NCI-H748 treated with DMSO at 0.1 percent for 48 hours (cell line): ENCODE data around the gene SNRNP70.

Experiments used
- DNase-seq: peaks from one replicate; lab custom pipeline; 2025; lab: John Stamatoyannopoulos, UW

SNRNP70 gene

GRCh38 chr19:49064768-49065611, 20.3 kb upstream of the SNRNP70 start, which contains the start of gene NTF4:
TSS of gene NTF4 (minus strand) at chr19:49064818. CDS start at chr19:49061997, 2,821 bp downstream.
- no peak for DNase-seq

DNA sequence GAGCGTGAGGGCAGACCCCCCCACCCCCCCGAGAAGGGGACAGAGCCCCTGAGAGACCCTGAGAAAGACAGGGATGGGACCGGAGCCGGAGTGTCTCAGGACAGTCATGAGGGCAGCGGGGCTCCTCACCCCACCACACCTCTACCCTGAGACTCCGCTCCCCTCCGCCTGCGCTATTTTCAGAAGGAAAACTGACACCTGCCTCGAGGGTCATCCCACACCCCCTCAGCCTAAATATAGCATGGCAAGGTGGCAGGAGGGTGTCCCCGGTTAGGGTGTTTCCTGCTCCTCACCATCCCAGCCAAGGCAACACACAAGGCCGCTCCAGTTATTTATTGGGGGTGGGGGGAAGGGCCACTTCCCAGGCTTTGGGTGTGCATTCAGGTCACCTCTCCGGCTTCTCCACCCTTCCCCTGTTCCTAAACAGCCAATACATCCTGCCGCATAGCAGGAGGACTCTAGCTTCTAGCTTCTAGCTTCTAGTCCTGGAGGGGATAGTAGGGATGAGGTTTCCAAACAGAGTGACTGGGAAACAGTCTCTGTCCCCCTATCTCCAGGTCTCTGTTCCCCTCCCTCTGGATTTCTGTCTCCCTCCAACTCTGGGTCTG, 19.2 kb upstream of the SNRNP70 start:
- DNase-seq: no peak

- DNase-seq: no peak
Measured at GRCh38 chr19:49067554-49067953, 17.7 kb upstream of the SNRNP70 start.

- DNase-seq: no peak
Measured at GRCh38 chr19:49069026-49069425, 16.2 kb upstream of the SNRNP70 start.

DNA sequence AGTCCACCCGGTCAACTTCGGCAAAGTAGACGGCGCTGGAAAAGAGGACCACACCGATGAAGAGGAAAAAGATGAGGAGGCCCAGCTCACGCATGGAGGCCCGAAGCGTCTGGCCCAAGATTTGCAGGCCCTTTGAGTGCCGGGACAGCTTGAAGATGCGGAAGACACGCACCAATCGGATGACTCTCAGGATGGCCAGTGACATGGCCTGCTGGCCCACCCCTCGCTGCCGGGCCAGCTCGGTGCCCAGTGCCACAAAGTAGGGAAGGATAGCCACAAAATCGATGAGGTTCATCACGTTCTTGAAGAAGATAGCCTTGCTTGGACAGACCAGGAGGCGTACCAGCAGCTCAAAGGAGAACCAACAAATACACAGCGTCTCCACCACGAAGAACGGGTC, 14.8 kb upstream of the SNRNP70 start:
- DNase-seq: no peak

DNA sequence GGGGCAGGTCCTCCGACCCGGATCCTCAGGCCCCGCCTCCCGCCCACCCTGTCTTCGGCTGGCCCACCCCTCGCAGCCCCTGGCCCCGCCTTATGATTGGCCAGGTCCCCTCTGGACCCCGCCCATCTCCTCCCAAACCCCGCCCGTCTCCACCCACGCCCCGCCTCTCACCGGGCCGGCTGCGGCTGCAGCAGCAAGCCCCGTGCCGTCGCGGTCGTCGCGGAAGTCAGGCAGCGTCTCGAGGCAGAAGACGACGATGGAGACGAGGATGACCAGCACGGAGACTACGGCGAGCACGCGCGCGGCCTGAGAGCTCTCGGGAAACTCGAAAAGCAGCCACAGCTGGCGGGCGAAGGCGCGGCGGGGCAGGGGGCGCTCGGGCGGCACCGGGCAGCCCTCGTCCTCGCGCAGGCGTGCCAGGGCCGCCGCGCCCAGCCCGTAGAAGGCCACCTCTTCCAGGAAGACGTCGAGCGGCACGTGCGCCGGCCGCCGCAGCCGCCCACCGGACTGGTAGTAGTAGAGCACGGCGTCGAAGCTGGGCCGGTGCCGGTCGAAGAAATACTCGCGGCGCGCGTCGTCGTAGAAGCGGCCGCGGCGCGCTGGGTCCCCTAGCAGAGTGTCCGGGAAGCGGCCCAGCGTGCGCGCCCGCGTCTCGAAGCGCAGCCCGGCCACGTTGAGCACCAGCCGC, 13.2 kb upstream of the SNRNP70 start:
- no peak for DNase-seq

DNA sequence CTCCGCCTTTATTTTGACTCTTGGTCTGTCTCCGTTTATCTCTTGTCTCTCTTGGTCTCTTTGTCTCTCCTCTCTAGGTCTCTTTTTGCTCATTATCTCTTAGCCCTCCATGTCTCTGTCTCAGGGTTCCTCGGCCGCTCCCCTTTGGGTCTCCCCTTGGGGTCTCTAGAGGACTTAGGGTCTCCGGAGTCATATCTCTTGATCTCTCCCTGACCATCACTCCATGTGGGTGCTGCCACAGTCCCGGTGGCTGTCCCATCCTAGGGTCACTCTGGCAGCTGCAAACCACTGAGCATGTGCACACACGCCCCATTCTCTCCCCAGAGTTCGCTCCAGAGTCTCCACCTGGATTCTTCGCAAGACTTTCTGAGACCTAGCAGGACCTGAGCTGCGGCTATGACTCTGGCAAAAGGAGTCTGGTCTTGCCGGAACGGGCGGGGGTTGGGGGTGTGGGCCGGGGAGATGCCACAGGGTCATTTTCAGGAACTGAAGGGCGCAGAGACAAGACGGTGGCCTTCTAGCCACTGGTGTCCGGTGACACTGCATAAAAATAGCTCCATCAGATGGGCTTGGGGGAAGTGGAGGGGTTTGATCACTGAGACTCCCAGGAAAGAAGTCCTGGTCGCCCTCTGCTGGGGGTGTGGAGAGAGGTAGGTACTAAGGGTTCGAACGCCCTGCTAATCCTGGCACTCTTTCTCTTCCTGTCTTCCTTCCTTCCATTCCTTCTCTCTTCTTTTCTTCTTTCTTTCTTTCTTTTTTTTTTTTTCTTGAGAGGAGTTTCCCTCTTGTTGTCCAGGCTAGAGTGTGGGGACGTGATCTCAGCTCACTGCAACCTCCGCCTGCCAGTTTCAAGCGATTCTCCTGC, 11.5 kb upstream of the SNRNP70 start:
- DNase-seq: no peak

GRCh38 chr19:49074869-49075268, 10.4 kb upstream of the SNRNP70 start:
- peak; percentile 24 for DNase-seq

DNA sequence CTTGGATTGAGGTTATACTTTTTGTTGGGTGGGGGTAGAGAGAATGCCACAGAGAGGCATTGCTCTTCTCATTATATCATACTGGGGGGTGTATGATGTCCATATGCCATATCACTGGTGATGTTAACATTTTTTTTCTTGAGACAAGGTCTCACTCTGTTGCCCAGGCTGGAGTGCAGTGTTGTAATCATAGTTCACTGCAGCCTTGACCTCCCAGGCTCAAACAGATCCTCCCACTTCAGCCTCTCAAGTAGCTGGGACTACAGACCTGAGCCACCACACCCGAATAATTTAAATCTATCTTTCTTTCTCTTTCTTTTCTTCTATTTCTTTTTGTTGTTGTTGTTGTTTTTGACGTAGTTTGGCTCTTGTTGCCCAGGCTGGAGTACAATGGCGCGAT, 4.9 kb upstream of the SNRNP70 start:
- no peak for DNase-seq

DNA sequence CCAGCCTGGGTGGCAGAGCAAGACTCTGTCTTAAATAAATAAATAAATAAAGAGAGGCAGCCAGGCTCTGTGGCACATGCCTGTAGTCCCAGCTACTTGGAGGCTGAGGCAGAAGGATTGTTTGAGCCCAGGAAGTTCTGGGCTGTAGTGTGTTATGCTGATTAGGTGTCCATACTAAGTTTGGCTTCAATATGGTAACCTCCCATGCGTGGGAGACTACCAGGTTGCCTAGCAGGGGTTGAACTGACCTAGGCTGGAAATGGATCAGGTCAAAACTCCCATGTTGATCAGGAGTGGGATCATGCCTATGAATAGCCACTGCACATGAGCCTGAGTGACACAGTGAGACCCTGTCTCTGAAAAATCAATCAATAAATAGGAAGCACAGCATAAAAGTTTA, 4.0 kb upstream of the SNRNP70 start:
- no peak for DNase-seq

GRCh38 chr19:49084206-49085019, 838 bp upstream of the SNRNP70 start:
- no peak for DNase-seq

DNA sequence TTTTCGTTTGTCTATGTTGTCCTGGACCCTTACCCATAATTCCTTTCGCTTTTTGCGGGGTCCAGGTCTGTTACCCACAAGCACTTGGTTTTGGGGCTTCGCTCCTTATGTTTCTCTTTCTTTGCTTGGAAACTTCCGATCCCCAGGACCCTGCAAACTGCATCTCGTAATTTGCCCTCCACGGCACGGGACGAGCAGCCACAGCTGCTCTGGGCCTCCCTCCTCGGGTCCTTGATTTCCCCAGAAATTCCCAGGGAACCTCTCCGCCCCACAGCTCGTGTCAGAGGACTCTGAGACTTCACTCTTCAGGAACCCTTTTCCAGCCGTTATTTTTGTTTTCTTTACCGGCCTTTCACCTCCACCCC, 599 bp downstream of the SNRNP70 start:
- no peak for DNase-seq

DNA sequence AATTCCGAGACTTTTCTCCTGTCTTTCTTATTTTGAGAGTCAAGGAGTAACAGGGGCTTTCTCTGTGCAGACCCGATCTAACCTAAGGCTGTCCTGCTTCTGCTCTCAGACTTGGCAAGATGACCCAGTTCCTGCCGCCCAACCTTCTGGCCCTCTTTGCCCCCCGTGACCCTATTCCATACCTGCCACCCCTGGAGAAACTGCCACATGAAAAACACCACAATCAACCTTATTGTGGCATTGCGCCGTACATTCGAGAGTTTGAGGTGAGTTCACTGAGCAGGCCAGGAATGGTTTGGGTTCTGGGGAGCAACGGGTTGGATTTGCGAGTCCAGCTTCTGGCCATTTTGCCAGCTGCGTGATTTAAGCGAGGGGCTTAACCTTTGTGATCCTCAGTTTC, 1.0 kb downstream of the SNRNP70 start:
- no peak for DNase-seq

- no peak for DNase-seq
Measured at GRCh38 chr19:49091391-49092038, 6.3 kb downstream of the SNRNP70 start.

GRCh38 chr19:49092686-49093085, 7.4 kb downstream of the SNRNP70 start:
- no peak for DNase-seq

DNA sequence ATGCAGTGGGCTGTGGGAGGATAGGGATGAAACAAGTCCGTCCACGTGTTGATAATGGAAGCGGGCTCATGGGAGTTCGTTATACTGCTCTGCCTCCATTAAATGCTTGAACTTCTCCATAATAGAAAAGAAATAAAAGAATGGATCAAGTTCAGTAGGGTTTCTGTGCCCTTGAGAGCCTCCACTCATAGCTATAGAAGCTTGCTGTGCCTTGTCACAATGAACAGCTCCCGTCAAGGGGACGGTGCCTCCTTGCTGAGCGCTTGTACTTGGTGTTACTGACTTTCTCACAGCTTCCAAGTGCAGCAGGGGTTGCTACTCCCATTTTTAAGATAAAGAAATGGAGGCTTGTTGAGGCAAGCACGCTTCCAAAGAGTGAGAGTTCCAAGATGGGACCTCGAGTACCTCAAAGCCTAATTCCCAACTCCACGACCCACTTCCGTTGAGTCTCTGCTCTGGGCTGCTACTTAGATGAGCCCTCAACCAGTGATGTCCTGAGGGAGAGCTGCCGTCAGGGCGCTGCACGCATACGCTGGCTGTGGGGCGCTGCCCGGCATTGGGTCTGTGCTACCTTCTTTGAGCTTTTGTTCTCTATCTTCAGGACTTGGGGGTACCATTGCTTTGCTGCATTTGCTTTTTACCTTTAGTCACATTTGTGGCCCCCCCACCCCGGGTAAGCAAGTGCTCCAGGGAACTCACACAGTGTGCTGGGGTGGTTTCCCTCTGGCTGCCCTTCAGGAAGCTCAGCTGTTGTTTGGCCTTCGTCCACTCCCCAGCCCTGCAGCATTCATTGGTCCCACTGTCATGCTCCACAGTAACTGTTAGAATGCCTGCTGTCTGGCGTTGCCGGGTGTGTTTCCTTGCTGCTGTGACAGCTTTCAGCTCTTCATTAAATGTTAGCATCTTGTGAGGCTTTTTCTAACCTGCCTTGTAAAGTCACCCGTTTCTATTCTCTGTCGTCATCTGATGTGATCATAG, 9.5 kb downstream of the SNRNP70 start:
- DNase-seq: no peak

DNA sequence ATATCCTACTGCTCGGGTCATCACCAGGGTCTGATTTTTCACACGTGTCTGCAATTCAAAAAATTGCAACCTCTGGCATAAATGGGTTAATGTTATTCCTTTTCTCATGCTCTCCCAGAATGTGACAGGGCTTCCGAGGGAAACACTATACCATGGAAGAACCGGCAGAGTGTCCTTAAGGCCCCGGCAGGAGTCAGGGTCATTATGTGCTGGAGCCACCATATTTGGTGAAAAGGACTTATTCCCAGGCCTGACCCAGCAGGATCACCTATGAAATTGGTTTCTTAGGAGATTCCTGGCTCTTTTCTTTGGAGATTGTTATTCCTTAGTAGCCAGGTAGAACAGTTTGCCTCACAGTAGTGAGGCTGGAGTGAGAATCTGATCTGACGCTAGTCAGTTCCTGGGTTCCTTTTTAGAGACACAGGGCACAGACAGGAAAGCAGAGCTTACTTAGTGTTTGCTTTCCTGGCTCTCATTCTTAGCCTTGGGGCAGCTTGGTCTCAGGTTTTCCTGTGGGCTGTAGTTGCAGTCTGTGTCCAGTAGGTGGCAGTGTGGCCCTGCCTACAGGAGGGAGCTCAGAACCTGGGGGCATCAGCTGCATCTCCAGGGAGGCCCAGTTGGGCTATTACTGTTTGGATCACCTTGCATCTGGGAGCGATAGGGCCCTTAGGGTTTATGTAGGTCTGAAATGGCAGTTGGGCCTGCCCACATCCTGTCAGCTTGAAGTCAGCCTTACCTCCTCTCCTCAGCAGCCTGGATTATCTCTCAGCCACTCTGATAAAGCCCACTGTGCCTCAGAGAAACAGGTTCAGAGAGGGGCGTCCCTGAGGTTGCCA, 12.4 kb downstream of the SNRNP70 start:
- peak; percentile 81 for DNase-seq

DNA sequence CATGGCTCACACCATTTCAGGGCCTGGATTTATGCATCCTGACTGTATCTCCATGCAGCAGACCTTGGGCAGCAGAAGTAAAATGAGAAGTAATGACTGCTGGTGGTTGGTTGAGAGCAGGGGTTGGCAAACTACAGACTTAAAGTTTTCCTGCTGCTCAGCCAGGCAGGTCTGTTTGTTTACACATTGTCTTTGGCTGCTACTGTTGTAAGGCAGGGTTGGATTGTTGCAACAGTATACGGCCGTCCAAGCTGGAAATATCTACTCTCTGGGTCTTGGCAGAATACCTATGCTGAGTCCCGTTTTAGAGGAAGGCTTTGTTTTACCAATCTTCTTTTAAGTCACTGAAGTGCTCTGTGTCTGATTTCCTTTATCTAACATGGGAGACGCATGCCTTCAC, 13.5 kb downstream of the SNRNP70 start:
- no peak for DNase-seq

DNA sequence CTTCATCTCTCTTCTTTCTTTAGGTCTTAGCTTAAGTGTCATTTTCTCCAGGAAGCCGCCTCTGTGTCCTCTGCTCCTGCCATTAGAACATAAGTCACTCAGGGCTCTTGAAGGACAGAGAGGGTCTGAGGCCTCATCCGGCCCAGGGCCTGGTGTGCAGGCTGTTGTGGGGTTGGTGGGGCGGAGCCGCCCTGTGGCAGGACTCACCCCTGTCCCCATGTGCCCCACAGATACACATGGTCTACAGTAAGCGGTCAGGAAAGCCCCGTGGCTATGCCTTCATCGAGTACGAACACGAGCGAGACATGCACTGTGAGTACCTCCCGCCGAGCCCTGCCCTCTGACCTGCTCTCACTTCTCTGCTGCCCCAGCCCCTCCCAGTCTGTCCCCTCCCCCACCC, 15.9 kb downstream of the SNRNP70 start:
- DNase-seq: no peak
